GM12891 (cell line): Measurements from ENCODE around the gene ABHD5.

ENCODE experiments used
- POLR2A ChIP-seq: IDR thresholded peaks from 2 replicates; pipeline ENCODE4 v1.6.1; 2011; ENCODE audit warnings: low read depth, low read length, control low read depth
- POLR2AphosphoS5 ChIP-seq: IDR thresholded peaks from 2 replicates; pipeline ENCODE4 v1.6.1; 2011; ENCODE audit warnings: low read depth, low read length, control low read depth
- TAF1 ChIP-seq: IDR thresholded peaks from 2 replicates; pipeline ENCODE4 v1.6.1; 2011; ENCODE audit warnings: low read depth, low read length, control low read depth

- TF ChIP-seq POLR2A (no peak), POLR2AphosphoS5 (no peak), TAF1 (no peak)
Measured at GRCh38 chr3:43709022-43709421, 18.3 kb downstream of the ABHD5 start.
